KG1 (cell line): ENCODE measurements around the gene PHGDH.

Experiments used
- DNase-seq: peaks from one replicate; lab custom pipeline; 2025; lab: John Stamatoyannopoulos, UW

Gene PHGDH

GRCh38 chr1:119732465-119733168, 20.9 kb downstream of the PHGDH start:
- DNase-seq, result no peak

- no peak for DNase-seq
Observed at GRCh38 chr1:119733754-119734153, 22.0 kb downstream of the PHGDH start.

DNA sequence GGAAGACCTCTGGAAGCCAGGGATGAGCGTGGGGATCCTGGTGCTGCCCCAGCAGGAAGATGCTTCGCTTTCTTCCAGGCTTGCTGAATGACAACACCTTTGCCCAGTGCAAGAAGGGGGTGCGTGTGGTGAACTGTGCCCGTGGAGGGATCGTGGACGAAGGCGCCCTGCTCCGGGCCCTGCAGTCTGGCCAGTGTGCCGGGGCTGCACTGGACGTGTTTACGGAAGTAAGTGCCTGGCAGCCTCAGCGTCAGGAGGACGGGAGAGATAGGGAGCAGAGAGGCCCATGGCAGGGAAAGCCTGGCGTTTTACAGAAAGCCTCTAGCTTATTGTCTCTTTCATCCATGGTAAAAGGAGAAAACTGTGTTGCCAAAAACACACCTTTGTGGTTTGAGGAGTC, 23.5 kb downstream of the PHGDH start:
- DNase-seq, result no peak

DNA sequence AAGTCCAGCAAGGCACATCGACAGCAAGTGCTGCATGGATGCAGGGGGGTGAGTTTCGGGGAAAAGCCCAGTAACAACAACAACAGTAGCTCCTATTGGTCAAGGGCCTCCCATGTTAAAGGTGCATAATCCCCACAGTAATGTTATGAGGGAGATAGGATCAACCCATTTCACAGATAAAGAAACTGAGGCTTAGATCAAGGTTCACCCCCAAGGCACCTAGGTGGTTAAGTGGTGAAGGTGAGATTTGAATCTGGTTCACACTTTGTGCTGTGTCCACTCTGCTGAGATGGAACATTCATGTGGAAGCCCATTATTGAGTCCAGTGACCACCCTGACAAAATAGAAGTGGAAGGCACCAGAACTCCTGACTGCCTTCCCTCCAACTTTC, 24.9 kb downstream of the PHGDH start:
- no peak for DNase-seq

DNA sequence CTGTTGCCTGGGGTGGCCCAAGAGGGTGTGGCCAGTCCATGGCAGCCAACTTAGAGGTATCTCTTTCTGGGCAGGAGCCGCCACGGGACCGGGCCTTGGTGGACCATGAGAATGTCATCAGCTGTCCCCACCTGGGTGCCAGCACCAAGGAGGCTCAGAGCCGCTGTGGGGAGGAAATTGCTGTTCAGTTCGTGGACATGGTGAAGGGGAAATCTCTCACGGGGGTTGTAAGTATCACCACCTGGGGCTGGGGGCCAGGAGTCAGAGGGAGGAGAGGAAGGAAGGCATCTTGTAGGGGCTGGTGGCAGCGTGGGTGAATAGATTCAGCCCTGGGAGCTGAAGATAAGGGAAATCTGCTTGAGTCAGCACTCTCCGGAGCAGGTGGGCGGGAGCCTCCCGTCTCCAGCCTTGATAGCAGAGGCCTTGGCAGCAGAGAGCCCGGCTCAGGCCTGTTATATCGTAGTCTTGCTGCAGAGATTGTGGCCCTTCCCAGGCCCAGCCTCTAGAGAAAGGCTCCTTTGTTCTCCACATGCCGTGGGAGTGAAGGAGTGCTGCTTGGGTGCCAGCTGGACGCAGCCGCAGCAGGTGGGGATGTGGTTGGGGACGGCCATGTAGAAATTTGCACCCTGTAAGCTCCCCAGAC, 25.4 kb downstream of the PHGDH start:
- no peak for DNase-seq

GRCh38 chr1:119738100-119738720, 26.5 kb downstream of the PHGDH start:
- no peak for DNase-seq

DNA sequence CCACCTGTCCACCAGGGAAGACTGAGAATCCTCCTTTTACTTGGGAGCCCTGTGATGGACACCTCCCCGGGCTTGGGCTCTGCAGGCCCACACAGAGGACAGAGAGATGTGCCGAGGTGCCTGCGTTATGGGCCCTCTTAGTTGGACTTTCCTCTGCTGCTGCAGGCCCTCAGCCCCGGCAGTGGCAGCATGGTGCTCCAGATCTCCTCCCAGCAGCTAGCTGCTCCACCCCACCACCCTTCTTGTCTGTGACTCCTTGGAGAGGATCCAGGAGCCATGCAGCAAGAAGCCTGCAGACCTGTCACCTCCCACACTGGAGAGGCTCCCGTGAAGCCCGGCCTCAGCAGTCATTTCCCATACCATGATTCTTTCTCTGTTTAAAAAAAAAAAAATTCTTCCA, 27.4 kb downstream of the PHGDH start:
- no peak for DNase-seq

GRCh38 chr1:119740261-119740660, 28.5 kb downstream of the PHGDH start:
- no peak for DNase-seq

- no peak for DNase-seq
Observed at GRCh38 chr1:119740896-119741780, 29.4 kb downstream of the PHGDH start.

GRCh38 chr1:119742202-119742601, 30.5 kb downstream of the PHGDH start:
- no peak for DNase-seq

GRCh38 chr1:119742677-119743076, 30.9 kb downstream of the PHGDH start:
- DNase-seq, result no peak

DNA sequence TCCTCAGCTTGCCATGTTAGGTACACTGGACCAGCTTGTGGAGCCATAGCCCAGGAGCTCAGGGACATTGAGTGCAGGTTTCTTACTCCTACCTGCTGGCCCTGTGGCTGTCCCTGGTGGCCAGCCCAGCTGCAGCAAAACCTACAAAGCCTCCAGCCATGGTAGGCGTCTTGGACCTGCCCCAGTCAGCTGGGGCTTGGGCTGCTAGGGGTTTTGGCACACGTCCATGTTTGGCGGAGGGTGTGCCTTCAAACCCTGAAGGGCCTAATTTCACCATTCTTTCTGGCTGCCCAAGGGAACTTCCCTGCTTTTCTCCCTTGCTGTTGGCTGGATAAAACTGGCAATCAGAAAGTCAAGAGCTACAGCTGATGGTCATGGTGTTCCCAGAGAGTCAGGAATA, 31.6 kb downstream of the PHGDH start:
- no peak for DNase-seq

GRCh38 chr1:119743776-119744597, 32.3 kb downstream of the PHGDH start:
- DNase-seq, result no peak

- no peak for DNase-seq
Observed at GRCh38 chr1:119744598-119744942, 32.8 kb downstream of the PHGDH start.

DNA sequence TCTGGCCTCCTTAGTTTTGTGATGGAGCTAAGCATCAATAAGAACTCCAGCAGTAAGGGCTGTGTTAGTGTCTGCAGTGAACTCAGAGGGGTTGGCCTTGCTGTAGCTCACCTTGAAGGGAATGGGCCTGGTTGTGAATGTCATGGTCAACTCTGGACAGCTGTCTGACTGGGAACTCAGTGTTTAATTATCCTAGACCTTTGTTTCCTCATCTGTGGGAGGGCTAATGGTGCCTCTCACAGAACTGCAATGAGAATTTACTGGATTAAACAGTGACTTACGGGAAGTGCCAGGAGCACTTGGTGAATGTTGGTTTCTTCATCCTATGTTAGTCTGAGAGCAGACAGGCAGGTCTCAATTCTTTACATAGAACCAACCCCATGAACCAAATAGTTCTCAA, 33.3 kb downstream of the PHGDH start:
- no peak for DNase-seq

DNA sequence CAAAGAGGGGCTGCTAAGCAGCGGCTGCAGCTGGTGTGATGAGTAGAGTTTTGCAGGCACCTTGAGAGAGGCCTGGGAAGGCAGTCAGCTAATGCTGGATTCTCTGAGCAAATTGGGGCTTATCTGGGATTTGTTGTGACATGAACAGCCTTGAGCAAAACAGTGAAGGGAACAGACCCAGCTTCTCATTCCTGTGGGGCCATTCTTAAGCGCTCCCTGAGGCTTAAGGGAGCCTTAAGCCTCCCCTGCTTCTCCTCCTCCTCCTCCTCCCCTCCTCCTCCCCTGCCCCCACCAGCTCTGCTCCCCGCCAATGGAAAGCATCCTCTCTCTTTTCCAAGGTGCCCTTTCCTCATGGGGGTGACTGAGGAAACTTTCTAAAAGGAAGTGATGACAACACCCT, 35.7 kb downstream of the PHGDH start:
- no peak for DNase-seq

DNA sequence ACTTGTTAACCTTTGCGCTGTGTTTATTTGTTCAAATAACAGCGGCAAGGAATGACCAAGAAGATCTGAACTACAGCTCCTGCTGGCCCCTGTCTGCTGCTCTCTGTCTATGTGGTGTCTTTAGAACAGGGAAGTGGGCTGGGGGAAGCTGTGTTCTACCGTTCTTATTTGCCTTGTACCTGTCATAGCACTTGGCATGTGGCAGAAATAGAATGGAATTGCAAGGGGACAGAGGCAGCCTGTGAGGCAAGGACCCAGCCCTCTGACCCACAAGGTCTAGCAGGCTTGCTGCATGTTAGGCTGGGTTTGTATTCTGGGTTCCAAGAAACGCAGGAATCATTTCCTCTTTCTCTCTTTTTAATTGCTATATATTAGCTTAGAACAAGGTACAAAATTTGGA, 36.3 kb downstream of the PHGDH start:
- no peak for DNase-seq

DNA sequence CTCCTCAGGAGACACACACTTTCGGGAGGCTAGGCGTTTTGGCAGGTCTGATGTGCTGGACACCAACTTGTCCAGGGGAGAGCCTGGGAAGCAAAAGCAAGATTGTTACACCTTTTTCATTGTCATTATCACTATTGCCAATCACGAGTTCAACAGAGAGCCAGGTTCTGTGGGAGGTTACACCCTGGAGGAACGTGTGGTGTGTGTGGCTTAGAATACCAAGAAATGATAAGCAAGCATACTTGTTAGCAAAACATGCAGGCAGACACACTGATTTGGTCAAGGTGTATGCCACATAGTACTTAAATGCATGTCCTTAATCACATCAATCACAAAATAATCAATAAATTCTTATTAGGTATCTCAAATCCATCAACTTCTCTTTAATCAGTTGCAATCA, 40.9 kb downstream of the PHGDH start:
- DNase-seq, result no peak

- DNase-seq, result no peak
Observed at GRCh38 chr1:119758584-119758983, 46.9 kb downstream of the PHGDH start.

DNA sequence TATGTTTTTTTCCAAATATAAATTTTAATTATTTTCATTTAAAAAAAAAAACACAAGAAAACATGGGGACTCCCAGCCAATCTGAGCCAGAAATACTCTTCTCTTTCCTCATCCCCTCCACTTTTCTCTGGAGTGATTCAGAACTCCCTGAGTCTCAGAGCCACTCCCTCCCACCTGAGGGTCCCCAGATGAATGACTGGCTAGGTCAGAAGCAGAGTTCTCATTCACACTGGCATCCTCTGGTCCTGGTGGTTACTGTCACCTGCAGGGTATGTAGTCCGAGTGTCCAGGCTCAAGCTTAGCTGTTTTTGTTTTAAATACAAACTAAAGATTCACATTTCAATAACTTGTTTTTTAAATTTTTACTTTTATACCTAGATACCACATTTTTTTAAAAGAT, 50.7 kb downstream of the PHGDH start:
- DNase-seq, result no peak

DNA sequence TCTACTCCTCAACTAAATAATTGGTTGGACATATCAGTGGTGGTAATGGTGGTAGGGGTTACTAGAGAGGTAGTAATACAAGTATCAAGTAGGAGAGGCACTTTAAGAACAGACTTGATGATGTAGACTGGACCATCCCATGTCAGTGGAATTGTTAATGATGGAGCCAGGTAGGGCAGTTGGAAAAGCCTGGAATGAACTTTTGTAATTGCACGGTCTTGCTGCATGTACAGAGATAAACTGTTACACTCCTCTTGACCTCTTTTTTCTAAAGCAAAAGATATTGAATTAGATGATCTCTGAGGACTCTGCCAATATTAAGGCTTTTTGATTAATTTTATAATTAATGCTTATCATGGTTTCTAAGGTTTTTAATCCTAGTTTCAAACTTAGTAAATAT, 51.2 kb downstream of the PHGDH start:
- no peak for DNase-seq

DNA sequence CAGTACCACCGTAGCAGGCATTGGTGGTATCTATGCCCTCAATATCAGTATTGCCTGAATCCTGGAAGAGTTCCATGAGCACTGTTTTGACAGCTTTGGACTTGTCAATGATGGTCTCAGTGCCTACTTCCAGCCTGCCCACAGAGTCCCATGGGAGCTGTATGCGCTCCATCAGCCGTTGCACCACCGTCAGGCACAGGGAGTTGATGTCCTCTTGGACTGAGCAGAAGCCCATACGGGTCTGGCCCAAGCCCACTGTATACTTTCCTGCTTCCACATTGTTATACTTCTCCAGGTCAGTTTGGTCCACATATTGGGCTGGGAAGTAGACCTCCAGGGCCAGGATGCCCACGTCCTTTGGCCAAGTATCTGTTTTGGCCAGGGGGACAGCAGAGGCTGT, 52.5 kb downstream of the PHGDH start:
- no peak for DNase-seq
